GM12892 (cell line): ENCODE results near the gene OBSCN.

Experiments
- POLR2A ChIP-seq: IDR thresholded peaks from 2 replicates; pipeline ENCODE4 v1.6.1; 2011; ENCODE audit warnings: low read depth, low read length, control low read depth
- POLR2AphosphoS5 ChIP-seq: IDR thresholded peaks from 2 replicates; pipeline ENCODE4 v1.6.1; 2011; ENCODE audit warnings: low read depth, low read length, control low read depth

- TF ChIP-seq POLR2A (no peak), POLR2AphosphoS5 (no peak)
These were observed 79.9 kb downstream of the OBSCN start for GRCh38 chr1:228287541-228288425.
